ENCODE results near the gene SLC39A1. TPM values are rescaled to one million over a fixed set of nuclear protein-coding genes. Genes with fewer than 3 reads are reported as not detected.

Gene SLC39A1
- total RNA-seq, 1 donor from 2014 or later, result 28.1 TPM

GRCh38 chr1:153956997-153957715 is 6.2 kb downstream of the SLC39A1 start:
- H3K27me3 Mint-ChIP-seq (ENCODE audit: unreplicated experiment), result peaks cover 14% of the 10 kb centered on the region
- DNase-seq, result no peak
- H3K9me3 Mint-ChIP-seq (ENCODE audit: unreplicated experiment), result peaks cover 9% of the 10 kb centered on the region
- TF ChIP-seq CTCF (IDR thresholded peaks at IDR 0.05; ENCODE audit: partially characterized antibody, unreplicated experiment), result no peak
- no peaks in the 10 kb centered on the region for H3K36me3 Mint-ChIP-seq (ENCODE audit: unreplicated experiment)
- peaks cover 32% of the 10 kb centered on the region for H3K4me1 Mint-ChIP-seq (ENCODE audit: low read depth, unreplicated experiment)
- H3K27ac Mint-ChIP-seq (ENCODE audit: unreplicated experiment), result peak overlapping the region; percentile 94
- peak overlapping the region; percentile 93 for H3K4me3 Mint-ChIP-seq (ENCODE audit: unreplicated experiment)

DNA sequence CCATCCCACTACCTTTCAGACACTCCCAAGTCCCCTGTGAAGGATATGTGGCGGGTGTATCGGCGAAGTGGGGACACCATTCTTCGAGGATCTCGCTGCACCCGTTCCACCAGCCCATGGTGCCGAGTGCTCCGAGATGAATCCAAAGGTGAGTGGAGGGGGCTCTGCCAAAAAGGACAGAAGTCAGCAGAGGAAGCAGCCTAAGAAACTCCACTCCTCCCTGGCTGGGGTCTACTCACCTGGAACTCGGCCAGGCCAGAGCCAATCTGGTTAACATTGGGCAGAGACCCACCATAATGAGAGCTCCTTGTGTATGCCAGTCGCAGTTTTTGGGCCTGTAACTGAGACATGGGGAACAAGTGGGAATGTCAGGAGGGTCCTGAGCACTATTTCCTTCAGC is 8.5 kb downstream of the SLC39A1 start:
- peaks cover 9% of the 10 kb centered on the region for H3K9me3 Mint-ChIP-seq (ENCODE audit: unreplicated experiment)
- DNase-seq, result no peak
- no peak overlapping the region for H3K27ac Mint-ChIP-seq (ENCODE audit: unreplicated experiment)
- no peaks in the 10 kb centered on the region for H3K36me3 Mint-ChIP-seq (ENCODE audit: unreplicated experiment)
- peaks cover 13% of the 10 kb centered on the region for H3K27me3 Mint-ChIP-seq (ENCODE audit: unreplicated experiment)
- H3K4me3 Mint-ChIP-seq (ENCODE audit: unreplicated experiment), result no peak overlapping the region
- TF ChIP-seq CTCF (IDR thresholded peaks at IDR 0.05; ENCODE audit: partially characterized antibody, unreplicated experiment), result no peak
- H3K4me1 Mint-ChIP-seq (ENCODE audit: low read depth, unreplicated experiment), result peaks cover 25% of the 10 kb centered on the region

GRCh38 chr1:153953859-153954365 is 9.4 kb downstream of the SLC39A1 start:
- Mint-ChIP-seq H3K4me3 (ENCODE audit: unreplicated experiment) (no peak overlapping the region), H3K27me3 (ENCODE audit: unreplicated experiment) (peaks cover 10% of the 10 kb centered on the region), H3K27ac (ENCODE audit: unreplicated experiment) (peak overlapping the region; percentile 30), H3K9me3 (ENCODE audit: unreplicated experiment) (peaks cover 9% of the 10 kb centered on the region), H3K36me3 (ENCODE audit: unreplicated experiment) (no peaks in the 10 kb centered on the region), H3K4me1 (ENCODE audit: low read depth, unreplicated experiment) (peaks cover 21% of the 10 kb centered on the region)
- no peak for TF ChIP-seq CTCF (IDR thresholded peaks at IDR 0.05; ENCODE audit: partially characterized antibody, unreplicated experiment)
- no peak for DNase-seq

GRCh38 chr1:153951801-153952200 is 11.5 kb downstream of the SLC39A1 start:
- H3K36me3 Mint-ChIP-seq (ENCODE audit: unreplicated experiment), result no peaks in the 10 kb centered on the region

More at GRCh38 chr1:153951801-153952200, 11.5 kb downstream of the SLC39A1 start:
- Mint-ChIP-seq H3K4me1 (ENCODE audit: low read depth, unreplicated experiment) (peaks cover 18% of the 10 kb centered on the region), H3K9me3 (ENCODE audit: unreplicated experiment) (peaks cover 3% of the 10 kb centered on the region), H3K27me3 (ENCODE audit: unreplicated experiment) (peaks cover 6% of the 10 kb centered on the region), H3K27ac (ENCODE audit: unreplicated experiment) (no peak overlapping the region), H3K4me3 (ENCODE audit: unreplicated experiment) (no peak overlapping the region)
- TF ChIP-seq CTCF (IDR thresholded peaks at IDR 0.05; ENCODE audit: partially characterized antibody, unreplicated experiment), result no peak
- no peak for DNase-seq
